HTERT RPE-1 (cell line): ENCODE measurements around the gene TMEM63C.

Experiments
- in situ Hi-C: fragments of 300-500 bp; cut with MboI; formaldehyde crosslinking; loops from 4 replicates; pipeline ENCODE4 v1.14.3; 2020; ENCODE audit warnings: low sequenced_read_pairs

TMEM63C gene

DNA sequence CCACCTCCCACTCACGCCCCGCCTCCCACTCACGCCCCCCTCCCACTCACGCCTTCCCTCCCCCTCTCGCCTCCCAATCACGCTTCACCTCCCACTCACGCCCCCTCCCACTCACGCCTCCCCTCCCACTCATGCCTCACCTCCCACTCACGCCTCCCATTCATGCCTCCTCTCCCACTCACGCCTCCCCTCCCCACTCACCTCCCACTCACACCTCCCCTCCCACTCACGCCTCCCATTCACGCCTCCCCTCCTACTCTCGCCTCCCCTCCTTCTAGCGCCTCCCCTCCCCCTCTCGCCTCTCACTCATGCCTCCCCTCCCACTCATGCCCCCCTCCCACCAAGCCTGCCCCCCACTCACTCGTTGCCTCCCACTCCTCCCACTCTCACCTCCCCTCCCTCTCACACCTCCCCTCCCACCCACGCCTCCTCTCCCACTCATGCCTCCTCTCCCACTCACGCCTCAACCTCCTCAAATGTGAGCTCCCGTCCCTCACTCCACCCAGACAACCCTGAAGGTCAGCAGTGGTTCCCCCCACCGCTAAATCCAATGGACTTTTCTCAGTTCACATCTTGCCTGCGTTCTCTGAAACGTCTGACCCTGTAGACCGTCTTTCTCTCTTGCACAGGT lies 39.8 kb downstream of the TMEM63C start:
- in situ Hi-C loops: no loop called here

DNA sequence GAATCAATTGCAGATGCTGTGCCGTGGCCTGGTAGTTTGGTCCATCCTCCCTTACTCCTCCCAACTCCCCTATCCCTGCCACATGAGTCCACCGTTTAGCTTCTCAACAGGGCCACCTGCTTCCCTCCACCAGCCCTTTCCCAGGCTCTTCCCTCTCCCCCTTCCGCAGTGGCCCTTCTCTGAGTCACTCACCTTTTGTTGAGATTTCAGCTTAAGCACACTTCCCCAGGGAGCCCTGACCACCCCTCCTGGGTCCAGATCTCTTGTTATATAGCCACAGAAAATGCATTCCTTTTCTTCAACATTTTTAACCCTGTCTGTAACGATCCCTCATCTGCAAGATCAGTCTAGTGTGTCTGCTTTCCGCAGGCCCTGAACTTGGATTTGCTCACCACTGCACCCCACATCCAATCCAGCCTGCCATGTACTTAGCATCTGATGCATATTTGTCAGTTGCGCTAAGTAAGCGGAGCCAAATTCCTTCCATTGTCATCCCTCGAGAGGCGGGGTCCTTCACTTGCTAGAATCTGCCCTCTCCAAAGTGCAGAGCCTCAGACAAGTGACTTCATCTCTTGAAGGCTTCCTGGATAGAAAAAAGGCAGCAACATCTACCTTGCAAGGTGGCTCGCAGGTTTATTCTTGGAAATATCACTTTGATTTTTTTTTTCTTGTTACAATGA lies 41.1 kb downstream of the TMEM63C start:
- in situ Hi-C loops: no loop called here

DNA sequence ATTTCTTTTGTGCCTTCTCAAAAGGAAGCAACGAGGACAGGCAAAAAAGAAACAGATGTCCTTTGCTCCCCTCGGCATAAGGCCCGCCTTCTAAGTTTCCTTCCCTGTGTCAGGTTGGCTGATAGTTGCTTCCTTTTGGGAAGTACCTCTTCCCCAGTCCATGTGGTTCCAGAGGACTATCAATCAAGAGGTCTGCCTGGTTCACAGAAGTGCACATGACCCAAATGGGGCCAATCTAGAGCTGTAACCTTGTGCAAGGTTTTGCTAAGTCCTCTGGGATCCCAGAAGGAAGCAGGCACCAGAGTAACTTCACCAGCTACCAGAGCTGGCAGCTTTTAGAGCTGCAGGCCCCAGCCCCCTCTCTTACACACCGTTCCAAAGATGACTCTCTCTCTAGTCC lies 42.6 kb downstream of the TMEM63C start:
- in situ Hi-C loops: no loop called here

DNA sequence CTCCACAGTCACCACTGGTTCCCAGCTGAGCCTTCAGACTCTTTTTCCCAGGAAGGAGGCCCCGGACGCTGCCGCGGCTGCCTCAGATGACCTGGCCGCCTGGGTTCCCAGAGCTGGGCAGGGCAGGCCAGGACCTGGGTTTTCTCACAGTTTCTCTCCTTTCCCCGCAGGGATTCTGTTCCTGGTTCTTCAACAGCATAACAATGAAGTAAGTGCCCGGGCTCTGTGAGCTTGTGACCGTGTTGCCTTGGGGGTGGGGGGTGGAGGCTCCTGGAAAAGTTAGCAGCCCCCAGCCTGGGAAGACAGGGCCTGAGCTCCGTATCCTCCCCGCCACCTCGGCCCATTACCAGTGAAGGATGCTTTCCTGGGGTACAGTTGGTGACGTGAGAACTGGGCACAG lies 43.7 kb downstream of the TMEM63C start:
- in situ Hi-C loops: no loop called here

DNA sequence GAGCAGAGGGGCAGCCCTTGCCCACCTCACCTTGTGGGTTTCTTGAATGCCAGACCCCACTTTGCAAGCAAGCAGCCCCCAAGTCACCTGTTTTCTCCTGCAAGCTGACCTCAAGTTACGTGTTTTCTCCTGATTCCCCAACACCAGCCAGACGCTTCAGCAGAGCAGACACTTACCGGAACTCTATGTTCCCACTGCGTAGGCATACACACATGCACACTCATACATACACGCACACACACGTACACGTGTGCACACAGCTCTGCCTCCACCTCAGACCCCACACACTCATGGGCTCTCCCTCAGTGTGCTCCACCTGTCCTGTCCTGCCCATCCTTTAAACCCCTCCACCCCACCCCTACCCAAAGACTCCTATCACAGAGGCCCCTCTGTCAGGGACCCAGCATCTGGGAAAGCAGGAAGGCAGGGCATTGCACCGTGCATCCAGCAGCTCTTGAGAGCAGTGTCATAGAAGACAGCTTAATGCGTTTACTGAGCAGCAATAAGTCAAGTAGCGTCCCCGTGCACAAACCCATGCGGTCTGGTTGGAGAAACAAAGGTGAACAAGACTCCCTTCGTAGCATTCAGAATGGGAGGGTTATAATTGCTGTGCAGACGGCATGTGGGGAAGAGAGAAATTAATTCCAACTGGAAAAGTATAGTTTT lies 44.4 kb downstream of the TMEM63C start:
- in situ Hi-C loops: no loop called here

DNA sequence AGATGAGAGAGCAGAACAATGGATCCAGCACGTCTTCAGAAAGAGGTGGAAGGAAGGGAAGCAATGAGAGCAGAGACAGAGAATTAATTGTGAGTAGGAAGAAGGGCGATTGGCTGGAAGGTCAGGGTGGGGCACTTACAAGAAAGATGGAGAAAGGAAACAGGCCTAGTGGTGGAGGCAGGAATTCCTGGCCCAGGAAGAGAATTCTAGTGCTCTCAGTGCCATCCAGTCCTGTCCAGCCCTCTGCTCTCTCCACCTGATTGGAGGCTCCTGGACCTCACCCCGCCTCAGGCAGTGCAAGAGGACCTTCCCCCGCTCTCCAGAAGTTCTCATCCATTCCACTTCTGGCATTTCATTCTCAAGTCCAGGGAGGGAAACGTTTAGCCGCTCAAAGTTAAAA lies 46.5 kb downstream of the TMEM63C start:
- in situ Hi-C loops: no loop called here

DNA sequence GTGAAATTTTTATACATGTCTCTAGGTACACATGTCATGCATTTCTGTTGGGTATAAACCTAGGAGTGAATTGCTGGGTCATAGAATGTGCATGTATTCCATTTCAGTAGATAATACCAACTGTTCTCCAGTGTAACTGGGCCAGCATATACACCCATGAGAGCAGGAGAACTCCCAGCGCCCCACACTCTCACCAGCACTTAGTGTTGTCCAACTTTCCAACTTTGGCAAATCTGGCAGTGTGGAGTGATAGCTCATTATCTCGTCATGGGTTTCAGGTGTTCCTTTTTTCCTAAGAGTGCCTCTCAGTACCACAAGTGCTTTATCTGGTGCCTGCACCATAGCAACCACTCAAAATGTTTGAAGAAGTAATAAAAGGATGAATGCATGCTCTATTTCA lies 49.3 kb downstream of the TMEM63C start:
- in situ Hi-C loops: no loop called here

DNA sequence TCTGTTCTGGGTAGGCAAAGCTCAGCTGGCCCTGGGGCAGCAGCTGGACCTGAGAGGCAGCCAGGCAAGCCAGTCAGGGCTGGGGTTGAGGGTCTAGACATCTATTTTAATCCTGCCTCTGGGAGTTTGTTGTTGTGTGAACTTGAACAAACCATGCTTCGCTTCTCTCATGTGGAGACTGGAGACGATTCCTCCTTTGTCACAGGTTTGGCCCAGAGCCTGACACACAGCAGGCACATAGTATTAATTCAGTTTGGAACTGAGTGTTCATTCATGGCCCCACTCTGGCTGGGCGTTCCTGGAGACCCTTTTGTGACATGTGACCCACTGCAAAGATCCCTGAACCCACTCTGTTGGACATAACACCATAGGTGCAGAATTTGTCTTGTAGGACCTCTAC lies 50.1 kb downstream of the TMEM63C start:
- in situ Hi-C loops: no loop called here

DNA sequence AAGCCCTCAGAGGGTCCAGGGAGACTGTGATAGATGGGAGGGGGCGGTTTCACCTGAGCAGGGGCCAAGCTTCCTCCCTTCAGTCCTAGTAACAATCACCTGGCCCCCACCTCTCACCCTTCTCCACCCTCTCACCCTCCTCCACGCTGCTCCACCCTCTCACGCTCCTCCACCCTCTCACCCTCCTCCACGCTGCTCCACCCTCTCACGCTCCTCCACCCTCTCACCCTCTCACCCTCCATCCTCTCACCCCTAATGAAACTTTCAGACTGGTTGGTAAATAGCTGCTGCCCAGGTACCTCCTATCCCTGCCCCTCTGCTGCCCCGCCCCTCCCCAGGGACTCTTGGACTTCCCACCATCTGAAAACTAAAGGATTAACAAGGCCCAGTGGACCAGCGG lies 55.2 kb downstream of the TMEM63C start:
- in situ Hi-C loops: no loop called here

DNA sequence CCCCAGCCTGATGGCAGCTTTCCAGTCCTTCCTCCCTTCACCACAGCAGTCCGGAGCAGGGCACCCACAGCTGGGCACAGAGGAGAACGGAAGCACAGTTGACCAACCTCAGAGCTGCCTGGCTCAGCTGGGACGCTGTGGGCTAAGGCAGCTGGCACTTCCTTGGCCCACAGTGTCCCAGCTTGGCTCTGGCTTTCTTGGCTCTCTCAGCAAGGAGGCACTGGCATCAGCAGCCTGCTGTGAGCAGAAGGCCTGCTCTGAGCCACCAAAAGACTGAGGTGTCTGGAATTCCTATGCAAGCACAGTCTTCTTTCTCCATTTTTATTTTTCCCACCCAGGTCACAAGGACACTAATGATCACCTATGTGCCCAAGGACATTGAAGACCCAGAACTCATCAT lies 56.8 kb downstream of the TMEM63C start:
- in situ Hi-C loops: no loop called here

DNA sequence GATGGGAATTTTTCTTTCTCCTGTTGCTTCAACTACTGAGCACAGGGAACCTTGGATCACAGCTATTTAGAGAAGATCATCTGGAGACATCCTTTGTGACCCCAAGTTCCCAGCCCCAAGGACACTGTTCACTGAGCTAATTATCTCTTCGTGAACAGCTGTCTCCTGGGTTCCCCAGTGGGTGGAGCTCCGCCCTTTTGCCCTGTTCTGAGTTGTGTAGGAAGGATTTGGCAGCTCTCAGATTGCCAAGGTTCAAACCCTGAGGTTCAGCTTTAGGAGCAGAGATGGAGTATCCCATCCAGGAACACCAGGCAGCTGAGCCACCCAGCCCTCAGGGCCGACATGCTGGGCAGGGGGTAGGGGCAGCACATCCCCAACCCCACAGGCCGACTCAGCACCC lies 57.4 kb downstream of the TMEM63C start:
- in situ Hi-C loops: no loop called here

DNA sequence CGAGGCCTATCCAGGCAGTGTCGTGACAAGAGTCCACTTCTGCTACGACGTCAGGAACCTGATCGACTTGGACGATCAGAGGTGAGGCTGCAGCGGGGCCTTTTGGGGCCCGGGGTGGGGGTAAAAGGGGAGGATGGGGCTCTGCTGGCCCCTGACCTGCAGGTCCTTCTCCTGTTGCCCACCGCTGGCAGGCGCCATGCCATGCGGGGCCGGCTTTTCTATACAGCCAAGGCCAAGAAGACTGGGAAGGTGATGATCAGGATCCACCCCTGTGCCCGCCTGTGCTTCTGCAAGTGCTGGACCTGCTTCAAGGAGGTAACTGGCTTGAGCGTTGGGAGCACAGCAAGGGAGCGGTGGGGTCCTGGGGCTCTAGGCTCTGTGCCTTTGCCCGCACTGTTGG lies 57.8 kb downstream of the TMEM63C start:
- in situ Hi-C loops: no loop called here

DNA sequence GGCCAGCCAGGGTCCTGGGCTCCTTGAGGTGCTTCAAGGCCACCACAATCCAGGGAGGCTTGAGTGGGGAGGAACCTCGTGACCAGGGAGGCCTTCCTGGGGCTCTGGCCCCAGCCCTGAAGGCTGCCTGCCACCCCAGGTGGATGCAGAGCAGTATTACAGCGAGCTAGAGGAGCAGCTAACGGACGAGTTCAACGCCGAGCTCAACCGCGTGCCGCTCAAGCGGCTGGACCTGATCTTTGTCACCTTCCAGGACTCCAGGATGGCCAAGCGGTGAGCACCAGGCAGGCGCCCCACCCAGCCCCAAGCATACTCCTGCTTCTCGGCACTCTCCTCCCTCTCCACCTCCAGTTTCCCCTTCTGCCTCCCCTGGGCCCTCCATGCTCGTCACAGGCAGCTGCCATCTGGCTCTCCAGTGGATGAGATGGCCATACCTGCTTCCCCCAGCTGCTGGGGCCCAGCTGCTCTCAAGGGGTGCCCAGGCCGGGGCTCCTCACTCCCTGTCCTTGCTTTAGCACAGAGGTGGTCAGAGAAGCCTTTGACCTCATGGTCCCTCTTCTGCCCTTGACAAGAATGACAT lies 58.8 kb downstream of the TMEM63C start:
- in situ Hi-C loops: no loop called here

DNA sequence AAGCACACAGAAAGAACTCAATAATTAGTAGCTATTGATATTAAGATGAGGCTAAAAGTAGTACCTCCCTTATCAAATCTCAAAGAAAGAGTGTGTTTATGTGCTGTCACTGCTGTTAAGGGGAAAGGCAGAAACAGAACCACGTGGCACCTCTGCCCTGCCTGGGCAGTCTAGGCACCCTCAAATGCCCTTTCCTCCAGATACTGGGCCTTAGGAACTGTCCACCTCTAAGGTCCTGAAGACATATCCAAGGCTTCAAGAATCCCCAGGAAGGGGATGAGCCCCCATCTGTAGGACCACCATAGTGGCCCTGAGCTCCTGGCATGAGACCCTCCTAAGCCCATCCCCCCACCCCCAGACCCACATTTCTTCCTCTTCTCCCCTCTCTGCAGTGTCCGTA lies 60.4 kb downstream of the TMEM63C start:
- in situ Hi-C loops: no loop called here

DNA sequence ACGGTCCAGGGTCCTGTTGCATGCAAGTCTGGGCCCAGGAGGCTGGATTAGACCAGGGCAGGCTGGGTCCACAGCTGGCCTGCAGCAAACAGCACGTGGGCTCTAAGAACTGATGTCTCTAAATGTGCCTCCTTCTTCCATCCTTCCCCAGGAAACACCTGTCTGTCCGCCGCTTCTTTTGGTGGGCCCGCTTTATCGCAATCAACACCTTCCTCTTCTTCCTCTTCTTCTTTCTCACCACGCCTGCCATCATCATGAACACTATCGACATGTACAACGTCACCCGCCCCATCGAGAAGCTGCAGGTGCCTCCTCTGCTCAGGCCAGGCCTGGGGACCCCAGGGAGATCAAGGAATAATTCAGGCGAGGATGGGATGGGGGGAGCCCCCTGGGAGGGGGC lies 61.2 kb downstream of the TMEM63C start:
- in situ Hi-C loops: no loop called here

DNA sequence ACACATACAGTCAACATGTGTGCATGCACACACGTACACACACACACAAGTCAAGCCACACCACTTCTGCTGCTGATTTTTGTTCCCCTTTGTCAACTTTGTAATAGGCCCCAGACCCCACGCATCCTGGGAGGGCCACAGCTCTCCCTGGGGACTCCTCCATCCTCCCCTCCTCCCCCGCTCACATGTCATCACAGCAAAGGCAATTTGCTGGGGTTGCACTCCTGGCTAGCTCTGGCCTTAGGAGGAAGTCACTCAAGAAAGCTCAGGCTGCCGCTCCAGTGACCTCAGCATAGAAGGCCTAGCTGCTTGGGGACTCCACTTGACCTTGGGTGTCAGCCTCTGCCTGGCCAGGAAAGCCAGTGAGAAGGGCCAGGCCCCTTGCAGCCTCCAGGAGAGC lies 62.3 kb downstream of the TMEM63C start:
- in situ Hi-C loops: no loop called here

DNA sequence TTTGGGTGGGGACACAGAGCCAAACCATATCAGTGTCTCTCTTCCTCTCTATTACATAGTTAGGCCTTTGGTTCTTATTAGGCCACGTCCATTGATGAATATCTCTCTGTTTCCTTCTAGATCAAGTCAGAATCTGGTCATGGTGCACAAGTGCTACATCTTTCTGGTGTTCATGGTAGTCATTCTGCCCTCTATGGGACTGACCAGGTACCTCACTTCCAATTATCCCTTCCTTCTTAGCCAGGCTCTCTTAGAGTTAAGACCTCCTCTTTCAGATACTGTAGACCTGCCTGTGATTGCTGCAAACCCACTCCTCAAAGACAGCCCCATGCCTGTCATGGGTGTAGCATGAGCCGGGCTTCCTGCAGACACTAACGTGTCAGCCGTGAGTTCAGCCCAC lies 64.2 kb downstream of the TMEM63C start:
- in situ Hi-C loops: no loop called here

DNA sequence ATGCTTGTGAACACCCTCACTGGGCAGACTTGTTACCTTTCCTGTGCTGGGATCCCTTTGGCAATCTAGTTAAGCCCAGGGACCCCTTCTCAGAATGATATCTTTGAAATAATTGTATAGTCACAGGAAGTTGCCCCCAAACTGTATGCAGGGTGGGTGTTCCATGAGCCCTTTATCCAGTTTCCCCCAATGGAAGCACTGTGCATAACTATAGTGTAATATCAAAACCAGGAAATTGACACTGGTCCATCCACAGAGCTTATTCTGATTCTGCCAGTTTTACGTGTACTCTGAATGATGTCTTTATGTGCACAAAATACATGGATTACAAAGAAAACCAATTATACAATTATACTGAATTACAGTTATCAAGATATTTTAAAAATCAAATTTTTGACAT lies 65.2 kb downstream of the TMEM63C start:
- in situ Hi-C loops: no loop called here

DNA sequence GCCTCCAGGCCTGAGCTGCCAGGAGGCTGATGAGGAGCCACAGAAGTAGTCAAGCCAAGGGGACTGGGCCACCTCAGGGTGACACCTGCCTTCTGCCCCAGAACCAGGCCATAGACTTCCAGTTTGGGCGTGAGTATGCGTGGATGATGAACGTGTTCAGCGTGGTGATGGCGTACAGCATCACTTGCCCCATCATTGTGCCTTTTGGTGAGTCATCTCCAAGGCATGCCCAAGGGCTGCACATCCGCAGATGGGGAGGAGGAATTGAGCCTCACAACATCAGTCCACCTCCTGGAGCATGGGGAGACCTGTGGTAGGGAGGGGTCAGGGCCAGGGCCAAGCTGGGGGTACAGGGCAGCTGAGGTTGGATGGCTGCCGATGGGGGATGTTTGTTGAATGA lies 67.1 kb downstream of the TMEM63C start:
- in situ Hi-C loops: no loop called here

DNA sequence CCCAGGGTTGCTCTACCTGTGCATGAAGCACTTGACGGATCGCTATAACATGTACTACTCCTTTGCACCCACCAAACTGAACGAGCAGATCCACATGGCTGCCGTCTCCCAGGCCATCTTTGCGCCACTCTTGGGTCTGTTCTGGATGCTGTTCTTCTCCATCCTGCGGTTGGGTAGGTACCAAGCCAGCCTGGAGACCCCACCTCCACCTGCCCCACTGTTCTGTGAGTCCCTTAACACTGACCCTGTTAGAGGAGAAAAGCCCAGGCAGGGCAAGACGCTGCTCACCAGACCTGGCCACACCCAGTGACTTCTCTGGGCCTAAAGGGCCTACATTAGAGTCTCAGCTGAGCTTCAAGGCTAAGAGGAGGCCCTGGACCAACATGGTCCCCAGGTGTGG lies 67.7 kb downstream of the TMEM63C start:
- in situ Hi-C loops: no loop called here

DNA sequence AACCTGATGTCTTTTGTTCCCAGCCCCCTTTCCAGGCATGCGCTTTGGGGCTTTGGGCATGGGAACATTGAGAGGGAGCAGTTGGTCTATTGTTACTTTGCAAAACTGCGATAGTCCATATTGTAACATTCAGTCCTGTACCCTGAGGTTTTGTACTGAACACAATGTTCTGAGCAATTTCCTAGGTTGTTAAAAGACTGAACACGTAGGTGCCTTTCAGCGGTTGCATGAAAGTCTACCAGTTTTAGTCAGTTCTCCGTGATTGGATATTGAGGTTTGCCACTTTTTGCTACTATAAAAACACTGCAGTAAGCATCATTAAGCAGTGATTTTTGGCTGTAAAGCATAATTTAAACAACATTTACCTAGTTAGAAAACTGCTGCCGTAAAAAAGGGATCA lies 69.3 kb downstream of the TMEM63C start:
- in situ Hi-C loops: no loop called here

DNA sequence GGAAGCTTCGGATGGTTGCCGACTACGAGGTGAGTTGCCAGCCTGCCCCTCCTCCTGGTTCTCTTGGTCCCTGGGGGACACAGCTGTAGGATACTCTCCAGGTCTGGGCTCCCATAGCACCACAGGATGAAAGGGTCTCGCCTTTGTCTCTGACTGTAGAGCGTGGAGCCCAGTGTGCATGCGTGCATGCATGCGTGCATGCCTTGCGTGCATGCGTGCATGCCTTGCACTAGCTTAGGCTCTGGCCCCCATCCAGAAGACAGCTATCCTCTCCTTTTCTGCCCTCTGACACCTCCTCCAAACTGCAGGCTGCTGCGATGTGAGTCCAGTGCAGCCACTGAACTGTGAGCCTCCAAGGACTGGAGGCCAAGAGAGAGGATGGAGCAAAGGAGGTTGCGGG lies 70.3 kb downstream of the TMEM63C start:
- in situ Hi-C loops: no loop called here
